ENCODE results near the gene WFDC10A. TPM values are rescaled to one million over a fixed set of nuclear protein-coding genes. Genes with fewer than 3 reads are reported as not detected.

The WFDC10A gene
- total and polyA plus RNA-seq, 9 donors, result not detected

DNA sequence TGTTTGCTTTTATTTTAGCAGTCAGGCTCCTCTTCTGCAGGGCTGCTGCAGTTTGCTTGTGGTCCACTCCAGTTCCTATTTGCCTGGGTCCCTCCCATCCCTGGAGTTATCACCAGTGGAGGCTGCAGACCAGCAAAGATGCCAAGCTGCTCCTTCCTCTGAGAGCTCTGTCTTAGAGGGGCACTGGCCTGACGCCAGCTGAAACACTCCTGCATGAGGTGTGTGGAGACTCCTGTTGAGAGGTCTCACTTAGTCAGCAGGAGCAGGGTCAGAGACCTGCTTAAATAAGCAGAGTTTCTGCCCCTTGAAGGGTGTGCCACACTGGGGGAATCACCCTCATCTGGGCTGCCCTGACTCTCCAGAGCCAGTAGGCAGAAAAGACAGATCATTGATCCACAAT, 34.3 kb upstream of the WFDC10A start:
- H3K27me3 ChIP-seq, result no peaks in the 10 kb centered on the region
- intact Hi-C loops (cut with DNase I), result no loop called here
- H3K4me1 ChIP-seq (ENCODE audit: insufficient read depth), result no peaks in the 10 kb centered on the region
- no peak overlapping the region for H3K4me3 ChIP-seq
- TF ChIP-seq, protein P1, sequence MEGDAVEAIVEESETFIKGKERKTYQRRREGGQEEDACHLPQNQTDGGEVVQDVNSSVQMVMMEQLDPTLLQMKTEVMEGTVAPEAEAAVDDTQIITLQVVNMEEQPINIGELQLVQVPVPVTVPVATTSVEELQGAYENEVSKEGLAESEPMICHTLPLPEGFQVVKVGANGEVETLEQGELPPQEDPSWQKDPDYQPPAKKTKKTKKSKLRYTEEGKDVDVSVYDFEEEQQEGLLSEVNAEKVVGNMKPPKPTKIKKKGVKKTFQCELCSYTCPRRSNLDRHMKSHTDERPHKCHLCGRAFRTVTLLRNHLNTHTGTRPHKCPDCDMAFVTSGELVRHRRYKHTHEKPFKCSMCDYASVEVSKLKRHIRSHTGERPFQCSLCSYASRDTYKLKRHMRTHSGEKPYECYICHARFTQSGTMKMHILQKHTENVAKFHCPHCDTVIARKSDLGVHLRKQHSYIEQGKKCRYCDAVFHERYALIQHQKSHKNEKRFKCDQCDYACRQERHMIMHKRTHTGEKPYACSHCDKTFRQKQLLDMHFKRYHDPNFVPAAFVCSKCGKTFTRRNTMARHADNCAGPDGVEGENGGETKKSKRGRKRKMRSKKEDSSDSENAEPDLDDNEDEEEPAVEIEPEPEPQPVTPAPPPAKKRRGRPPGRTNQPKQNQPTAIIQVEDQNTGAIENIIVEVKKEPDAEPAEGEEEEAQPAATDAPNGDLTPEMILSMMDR (IDR thresholded peaks at IDR 0.05), result no peak
- TF ChIP-seq POLR2A (IDR thresholded peaks at IDR 0.05) (no peak), EP300 (IDR thresholded peaks at IDR 0.05) (no peak)
- H3K36me3 ChIP-seq, result no peaks in the 10 kb centered on the region
- DNase-seq, result no peak
- no peak overlapping the region for H3K27ac ChIP-seq
- H3K9me3 ChIP-seq, result no peaks in the 10 kb centered on the region
- 0 to 50% (median 32%) methylated on average over 1 of the region's 1 CpG for WGBS, 3 donors

DNA sequence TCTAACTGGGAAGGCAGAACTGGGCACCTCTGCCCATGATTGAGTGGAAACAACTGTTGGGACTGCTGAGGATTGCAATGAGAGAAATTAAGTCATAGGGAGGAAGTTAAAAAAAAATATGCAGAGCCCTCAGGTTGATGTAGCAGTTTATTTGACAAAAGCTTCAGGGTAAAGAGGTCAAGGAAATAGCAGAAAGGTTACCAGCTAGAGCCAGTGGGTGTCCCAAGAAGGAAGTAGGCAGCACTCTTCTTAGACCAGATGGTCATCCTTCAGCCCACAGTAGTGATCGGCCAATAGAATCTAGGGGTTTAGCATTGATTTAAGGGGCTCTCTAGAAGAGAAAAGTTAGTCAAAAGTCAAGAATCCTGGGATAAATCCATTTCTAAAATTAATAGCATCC, 21.7 kb upstream of the WFDC10A start:
- no peak for DNase-seq
- WGBS, 3 donors, result 92 to 98% (median 94%) methylated on average over 1 of the region's 1 CpG
- Histone ChIP-seq H3K9me3 (no peaks in the 10 kb centered on the region), H3K36me3 (no peaks in the 10 kb centered on the region), H3K27me3 (no peaks in the 10 kb centered on the region), H3K4me1 (ENCODE audit: insufficient read depth) (no peaks in the 10 kb centered on the region), H3K4me3 (no peak overlapping the region), H3K27ac (no peak overlapping the region)
- intact Hi-C loops (cut with DNase I), result no loop called here
- no peak for TF ChIP-seq EP300 (IDR thresholded peaks at IDR 0.05)
- TF ChIP-seq POLR2A (IDR thresholded peaks at IDR 0.05), result no peak
- TF ChIP-seq, protein P1 (IDR thresholded peaks at IDR 0.05), result no peak

DNA sequence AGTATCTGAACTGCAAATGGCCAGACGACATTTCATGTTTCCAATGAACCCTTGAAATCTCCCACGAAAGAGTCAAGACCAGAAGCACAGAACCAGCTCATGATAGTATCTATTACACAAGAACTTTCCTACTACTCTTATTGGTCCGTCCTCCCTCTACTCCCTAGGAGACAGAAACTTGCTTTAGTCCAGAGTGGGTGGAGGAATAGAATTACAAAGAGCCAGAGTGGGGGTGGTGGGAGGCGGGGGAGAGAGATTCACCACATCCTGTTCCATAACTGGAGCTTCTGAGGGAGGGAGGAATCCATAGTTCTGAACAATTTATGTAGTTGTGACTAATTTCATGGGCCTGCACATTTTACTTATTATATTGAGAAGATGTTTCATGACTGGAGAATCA, 18.5 kb upstream of the WFDC10A start:
- WGBS, 3 donors, result 14 to 25% (median 22%) methylated on average over 4 of the region's 4 CpGs
- intact Hi-C loops (cut with DNase I), result no loop called here

DNA sequence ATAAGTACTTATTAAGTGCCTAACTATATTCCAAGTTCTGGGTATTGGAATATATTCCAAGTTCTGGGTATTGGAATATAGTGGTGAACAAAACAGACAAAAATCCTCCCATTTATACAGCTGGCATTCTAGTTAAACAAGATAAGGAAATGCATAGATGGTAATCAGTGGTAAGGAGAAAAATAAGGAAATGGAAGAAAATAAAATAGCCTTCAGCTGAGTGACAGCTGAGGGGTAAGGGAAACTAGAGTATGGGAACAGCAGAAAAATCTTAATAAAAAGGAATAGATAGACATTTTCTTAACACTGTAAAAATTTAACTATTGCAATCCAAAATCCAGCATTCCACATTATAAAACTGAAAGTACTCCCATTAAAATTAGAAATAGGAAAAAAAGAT, 17.2 kb upstream of the WFDC10A start:
- no peaks in the 10 kb centered on the region for H3K4me1 ChIP-seq (ENCODE audit: insufficient read depth)
- intact Hi-C loops (cut with DNase I), result no loop called here
- TF ChIP-seq POLR2A (IDR thresholded peaks at IDR 0.05) (no peak), EP300 (IDR thresholded peaks at IDR 0.05) (no peak)
- no peaks in the 10 kb centered on the region for H3K9me3 ChIP-seq
- H3K27ac ChIP-seq, result no peak overlapping the region
- DNase-seq, result no peak
- no peaks in the 10 kb centered on the region for H3K36me3 ChIP-seq
- no peak overlapping the region for H3K4me3 ChIP-seq
- H3K27me3 ChIP-seq, result no peaks in the 10 kb centered on the region

More for the DNA sequence above, 18.5 kb upstream of the WFDC10A start:
- Histone ChIP-seq H3K9me3 (no peaks in the 10 kb centered on the region), H3K4me3 (no peak overlapping the region), H3K27ac (no peak overlapping the region), H3K4me1 (ENCODE audit: insufficient read depth) (no peaks in the 10 kb centered on the region), H3K27me3 (no peaks in the 10 kb centered on the region), H3K36me3 (no peaks in the 10 kb centered on the region)
- DNase-seq, result no peak
- no peak for TF ChIP-seq EP300 (IDR thresholded peaks at IDR 0.05)
- TF ChIP-seq POLR2A (IDR thresholded peaks at IDR 0.05), result no peak
- TF ChIP-seq, protein P1 (IDR thresholded peaks at IDR 0.05), result no peak

DNA sequence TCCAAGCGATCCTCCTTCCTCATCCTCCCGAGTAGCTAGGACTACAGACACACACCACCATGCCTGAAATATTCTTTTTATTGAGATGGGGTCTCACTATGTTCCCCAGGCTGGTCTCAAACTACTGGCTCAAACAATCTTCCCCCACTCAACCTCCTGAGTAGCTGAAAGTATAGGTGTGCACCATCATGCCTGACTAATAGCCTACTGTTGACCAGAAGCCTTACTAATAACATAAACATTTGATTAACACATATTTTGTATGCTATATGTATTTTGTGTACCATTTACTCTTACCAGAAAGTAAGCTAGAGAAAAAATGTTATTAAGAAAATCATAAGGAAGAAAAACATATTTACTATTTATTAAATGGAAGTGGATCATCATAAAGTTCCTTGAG, 11.9 kb upstream of the WFDC10A start:
- intact Hi-C loops (cut with DNase I), result no loop called here
- no peak for DNase-seq
- Histone ChIP-seq H3K27me3 (no peaks in the 10 kb centered on the region), H3K36me3 (no peaks in the 10 kb centered on the region), H3K9me3 (no peaks in the 10 kb centered on the region), H3K4me1 (ENCODE audit: insufficient read depth) (no peaks in the 10 kb centered on the region), H3K27ac (no peak overlapping the region), H3K4me3 (no peak overlapping the region)
- TF ChIP-seq POLR2A (IDR thresholded peaks at IDR 0.05) (no peak), EP300 (IDR thresholded peaks at IDR 0.05) (no peak)
- TF ChIP-seq, protein P1 (IDR thresholded peaks at IDR 0.05), result no peak
- 84 to 93% (median 86%) methylated on average over 2 of the region's 2 CpGs for WGBS, 3 donors
